Trophoblast cell (in vitro differentiated cells and primary cell): Measurements from ENCODE around the gene OSBPL9.

Experiments used
- DNase-seq, 2 donors: peaks; one replicate each; pipeline ENCODE4 v3.0.0-alpha.2; 2016
- H2AFZ ChIP-seq: 2 replicates; pipeline ENCODE4 v1.6.1; 2013; ENCODE audit warnings: low read length, moderate library complexity, mild to moderate bottlenecking; ENCODE audit not compliant: insufficient read depth, poor library complexity
- H2AK5ac ChIP-seq: 2 replicates; pipeline ENCODE4 v1.6.1; 2013; ENCODE audit warnings: mild to moderate bottlenecking, low read length
- H2BK120ac ChIP-seq: 2 replicates; pipeline ENCODE4 v1.6.1; 2013; ENCODE audit warnings: low read length, mild to moderate bottlenecking, moderate library complexity; ENCODE audit not compliant: insufficient read depth, poor library complexity
- H2BK12ac ChIP-seq: 2 replicates; pipeline ENCODE4 v1.6.1; 2013; ENCODE audit warnings: mild to moderate bottlenecking, low read length, moderate library complexity
- H2BK5ac ChIP-seq: 2 replicates; pipeline ENCODE4 v1.6.1; 2013; ENCODE audit warnings: low read length, low read depth, moderate library complexity, mild to moderate bottlenecking; ENCODE audit not compliant: poor library complexity
- H3K14ac ChIP-seq: 2 replicates; pipeline ENCODE4 v1.6.1; 2013; ENCODE audit warnings: mild to moderate bottlenecking, low read length
- H3K18ac ChIP-seq: 2 replicates; pipeline ENCODE4 v1.6.1; 2013; ENCODE audit warnings: mild to moderate bottlenecking, low read length
- H3K23ac ChIP-seq: 2 replicates; pipeline ENCODE4 v1.6.1; 2013; ENCODE audit warnings: low read length
- H3K27ac ChIP-seq: 2 replicates; pipeline ENCODE4 v1.5.1; 2013; ENCODE audit warnings: low read depth, mild to moderate bottlenecking, inconsistent platforms, low read length, moderate library complexity
- H3K27me3 ChIP-seq: 2 replicates; pipeline ENCODE4 v1.6.1; 2013; ENCODE audit warnings: inconsistent platforms, mild to moderate bottlenecking, low read length, moderate library complexity; ENCODE audit not compliant: insufficient read depth
- H3K36me3 ChIP-seq, 2 experiments: 1 replicate in 1 of 2; 2 replicates in 1 of 2; pipeline ENCODE4 v1.6.1; 2013; ENCODE audit warnings: low read length in 2 of 2, mild to moderate bottlenecking in 2 of 2, moderate library complexity in 1 of 2; ENCODE audit not compliant: insufficient read depth in 2 of 2, control insufficient read depth in 1 of 2
- H3K4ac ChIP-seq: 2 replicates; pipeline ENCODE4 v1.6.1; 2013; ENCODE audit warnings: low read depth, mild to moderate bottlenecking, low read length, moderate library complexity
- H3K4me1 ChIP-seq, 2 experiments: 1 replicate in 1 of 2; 2 replicates in 1 of 2; pipeline ENCODE4 v1.6.1; 2013; ENCODE audit warnings: low read length in 2 of 2, mild to moderate bottlenecking in 2 of 2, moderate library complexity in 1 of 2; ENCODE audit not compliant: insufficient read depth in 2 of 2, control insufficient read depth in 1 of 2
- H3K4me2 ChIP-seq: 2 replicates; pipeline ENCODE4 v1.6.1; 2013; ENCODE audit warnings: inconsistent platforms, mild to moderate bottlenecking, low read length, moderate library complexity
- H3K4me3 ChIP-seq: 2 replicates; pipeline ENCODE4 v1.5.1; 2013; ENCODE audit warnings: mild to moderate bottlenecking, low read depth, low read length, inconsistent platforms
- H3K79me1 ChIP-seq: one replicate; pipeline ENCODE4 v1.6.1; 2013; ENCODE audit warnings: low read length
- H3K79me2 ChIP-seq: 2 replicates; pipeline ENCODE4 v1.6.1; 2013; ENCODE audit warnings: low read length, mild to moderate bottlenecking; ENCODE audit not compliant: control insufficient read depth, insufficient read depth, poor library complexity
- H3K9ac ChIP-seq: 2 replicates; pipeline ENCODE4 v1.6.1; 2013; ENCODE audit warnings: mild to moderate bottlenecking, low read length
- H3K9me3 ChIP-seq: 2 replicates; pipeline ENCODE4 v1.6.1; 2013; ENCODE audit warnings: low read depth, mild to moderate bottlenecking, control low read depth, inconsistent platforms, low read length; ENCODE audit not compliant: insufficient read depth
- H4K12ac ChIP-seq: 2 replicates; pipeline ENCODE4 v1.6.1; 2013; ENCODE audit warnings: low read depth, mild to moderate bottlenecking, low read length, moderate library complexity
- H4K8ac ChIP-seq: 2 replicates; pipeline ENCODE4 v1.6.1; 2013; ENCODE audit warnings: low read depth, mild to moderate bottlenecking, low read length, moderate library complexity
- H4K91ac ChIP-seq: one replicate; pipeline ENCODE4 v1.6.1; 2013; ENCODE audit warnings: low read depth, mild to moderate bottlenecking, low read length, moderate library complexity
- WGBS: extraction: QIAGEN DNeasy Blood & Tissue Kit; methylation state at CpG from one replicate; pipeline ENCODE4 v1.1.7; 2013; ENCODE audit warnings: missing lambda C conversion rate; ENCODE audit not compliant: insufficient read length, insufficient coverage; ENCODE audit errors: extremely low coverage; 5-methylcytosine and 5-hydroxymethylcytosine counted together

The OSBPL9 gene

DNA sequence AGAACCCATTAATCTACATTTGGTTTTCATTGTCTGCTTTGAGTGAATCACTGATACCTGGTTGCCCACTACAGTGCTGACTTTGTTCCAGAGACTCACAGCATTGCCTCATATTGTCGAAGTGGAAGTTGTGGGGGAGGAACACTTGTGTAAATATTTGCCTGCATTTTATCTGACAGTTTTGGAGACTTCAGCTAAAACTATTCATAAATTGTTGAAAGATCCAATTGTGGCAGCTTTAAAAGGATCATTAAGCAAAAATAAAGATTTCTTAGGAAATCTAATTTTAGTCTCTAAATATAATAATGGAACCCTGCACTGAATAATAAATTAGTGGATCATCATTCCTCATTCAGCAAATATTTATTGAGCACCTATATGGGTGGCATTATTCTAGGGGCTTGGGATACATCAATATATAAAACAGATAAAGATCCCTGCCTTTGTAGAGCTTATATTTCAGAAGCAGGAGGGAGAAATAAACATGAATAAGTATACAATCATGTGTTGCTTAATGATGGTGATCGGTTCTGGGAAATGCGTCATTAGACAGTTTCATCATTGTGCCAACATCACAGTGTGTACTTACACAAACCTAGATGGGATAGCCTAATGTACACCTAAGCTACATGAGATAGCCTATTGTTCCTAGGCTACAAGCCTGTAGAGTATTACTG, 73.5 kb downstream of the OSBPL9 start:
- H3K18ac ChIP-seq, result no peak overlapping the region
- no peak overlapping the region for H2BK12ac ChIP-seq
- peak overlapping the region; percentile 54 for H4K8ac ChIP-seq
- peak overlapping the region; percentile 90 for H2BK120ac ChIP-seq
- H2BK5ac ChIP-seq, result peak overlapping the region; percentile 79
- H3K36me3 ChIP-seq, result no peaks in the 10 kb centered on the region
- no peak overlapping the region for H3K4me3 ChIP-seq
- H3K79me1 ChIP-seq, result peaks cover 14% of the 10 kb centered on the region
- H4K12ac ChIP-seq, result peak overlapping the region; percentile 64
- no peak overlapping the region for H3K4me2 ChIP-seq
- H2AK5ac ChIP-seq, result no peak overlapping the region
- DNase-seq, result peak; percentile 50 to 79
- H3K14ac ChIP-seq, result no peak overlapping the region
- H3K9ac ChIP-seq, result no peak overlapping the region
- H4K91ac ChIP-seq, result peak overlapping the region; percentile 37
- H3K4me1 ChIP-seq, result peaks cover 5 to 19% of the 10 kb centered on the region in 2 experiments
- no peaks in the 10 kb centered on the region for H3K27me3 ChIP-seq
- H3K79me2 ChIP-seq, result peaks cover 7% of the 10 kb centered on the region
- peak overlapping the region; percentile 87 for H3K4ac ChIP-seq
- no peak overlapping the region for H2AFZ ChIP-seq
- peak overlapping the region; percentile 94 for H3K27ac ChIP-seq
- WGBS, result no CpG with 5 or more reads among the region's 3 CpGs
- H3K23ac ChIP-seq, result no peak overlapping the region
- H3K9me3 ChIP-seq, result no peaks in the 10 kb centered on the region

DNA sequence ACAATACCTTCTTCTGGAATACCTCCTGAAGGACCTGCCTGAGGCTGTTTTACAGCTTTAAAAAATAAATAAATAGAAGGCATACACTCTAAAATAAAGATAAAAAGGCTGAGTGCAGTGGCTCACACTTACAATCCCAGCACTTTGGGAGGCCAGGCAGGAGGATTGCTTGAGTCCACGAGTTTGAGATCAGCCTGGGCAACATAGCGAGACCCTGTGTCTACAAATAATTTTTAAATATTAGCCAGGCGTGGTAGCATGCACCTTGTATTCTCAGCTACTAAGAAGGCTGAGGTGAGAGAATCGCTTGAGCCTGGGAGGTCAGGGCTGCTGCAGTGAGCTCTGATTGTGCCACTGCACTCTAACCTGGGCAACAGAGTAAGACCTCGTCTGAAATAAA, 75.0 kb downstream of the OSBPL9 start:
- H3K27ac ChIP-seq, result peak overlapping the region; percentile 67
- no peak overlapping the region for H3K9ac ChIP-seq
- no peak overlapping the region for H2AFZ ChIP-seq
- no CpG with 5 or more reads among the region's 5 CpGs for WGBS
- peak overlapping the region; percentile 85 for H3K14ac ChIP-seq
- H4K91ac ChIP-seq, result peak overlapping the region; percentile 80
- peaks cover 10% of the 10 kb centered on the region for H3K79me2 ChIP-seq
- peak overlapping the region; percentile 79 for H2AK5ac ChIP-seq
- H4K8ac ChIP-seq, result peak overlapping the region; percentile 49
- peak overlapping the region; percentile 88 for H2BK120ac ChIP-seq
- no peak overlapping the region for H3K23ac ChIP-seq
- no peaks in the 10 kb centered on the region for H3K27me3 ChIP-seq
- no peak overlapping the region for H3K4me2 ChIP-seq
- no peak overlapping the region for H4K12ac ChIP-seq
- H2BK5ac ChIP-seq, result peak overlapping the region; percentile 52
- no peak for DNase-seq
- H2BK12ac ChIP-seq, result peak overlapping the region; percentile 92
- no peaks in the 10 kb centered on the region for H3K9me3 ChIP-seq
- H3K79me1 ChIP-seq, result peaks cover 22% of the 10 kb centered on the region
- H3K36me3 ChIP-seq, result no peaks in the 10 kb centered on the region
- H3K4ac ChIP-seq, result peak overlapping the region; percentile 21
- H3K4me3 ChIP-seq, result no peak overlapping the region
- peaks cover 5 to 20% of the 10 kb centered on the region in 2 experiments for H3K4me1 ChIP-seq
- no peak overlapping the region for H3K18ac ChIP-seq

DNA sequence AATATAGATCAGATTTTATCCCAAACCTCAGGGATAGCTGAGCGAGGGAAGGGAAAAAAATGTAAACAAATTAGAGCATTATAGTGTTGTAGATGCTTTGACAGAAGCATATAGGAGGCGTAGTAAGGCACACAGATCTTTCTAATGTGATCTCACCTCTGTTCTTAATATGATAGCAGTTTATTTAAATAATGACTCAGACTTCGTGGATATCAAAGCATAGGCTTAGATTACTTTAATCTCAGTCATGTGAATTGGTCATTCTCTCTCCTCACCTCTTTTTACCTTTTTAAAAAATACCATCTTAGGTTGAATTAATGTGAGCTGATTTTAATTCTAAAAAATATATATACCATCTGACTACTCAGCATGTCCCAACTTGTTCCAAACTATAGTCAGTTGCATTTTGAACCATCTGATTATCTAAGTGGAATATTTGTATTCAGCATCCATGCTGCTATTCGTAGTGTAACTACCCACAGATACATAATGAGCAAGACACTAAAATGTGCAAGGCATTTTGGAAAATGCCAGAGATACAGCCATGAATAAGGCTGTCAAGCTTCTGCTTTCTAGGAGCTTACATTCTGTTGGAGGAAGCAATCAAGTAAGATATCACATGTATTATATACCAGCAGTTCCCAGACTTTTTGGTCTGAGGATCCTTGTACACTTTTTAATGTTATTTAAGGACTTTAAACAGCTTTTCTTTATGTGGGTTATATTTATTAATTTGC, 76.7 kb downstream of the OSBPL9 start:
- DNase-seq, result peak; percentile 12 to 75
- Histone ChIP-seq H3K36me3 (no peaks in the 10 kb centered on the region), H3K4ac (peak overlapping the region; percentile 55), H3K18ac (no peak overlapping the region), H3K4me3 (no peak overlapping the region), H2AFZ (no peak overlapping the region), H2BK120ac (no peak overlapping the region), H3K27ac (no peak overlapping the region), H3K4me2 (no peak overlapping the region), H2AK5ac (no peak overlapping the region), H4K12ac (no peak overlapping the region), H3K14ac (no peak overlapping the region), H3K9ac (no peak overlapping the region), H4K91ac (no peak overlapping the region), H3K9me3 (no peaks in the 10 kb centered on the region), H3K79me1 (peaks cover 16% of the 10 kb centered on the region), H4K8ac (no peak overlapping the region), H3K4me1 (peaks cover 5 to 18% of the 10 kb centered on the region in 2 experiments), H2BK12ac (no peak overlapping the region), H3K79me2 (peaks cover 10% of the 10 kb centered on the region), H3K23ac (no peak overlapping the region), H2BK5ac (no peak overlapping the region), H3K27me3 (no peaks in the 10 kb centered on the region)
- WGBS, result no CpG with 5 or more reads among the region's 4 CpGs

DNA sequence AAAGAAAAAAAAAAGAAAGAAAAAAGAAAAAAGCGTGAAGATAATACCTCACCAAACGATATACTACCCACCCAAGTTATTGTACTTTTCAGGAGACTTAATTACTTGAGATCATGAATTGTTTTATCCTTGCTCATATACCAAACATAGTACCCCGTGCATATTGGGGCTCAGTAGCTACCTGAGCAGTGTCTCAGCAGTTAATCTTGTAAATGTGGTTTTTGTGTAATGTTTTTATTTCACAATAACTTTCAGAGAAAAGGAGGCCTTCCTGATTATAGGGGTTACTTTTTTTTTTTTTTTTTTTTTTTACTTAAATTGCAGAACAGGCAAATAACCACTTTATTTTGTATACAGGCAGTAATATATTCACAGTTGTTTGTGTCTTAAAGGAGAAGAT, 80.3 kb downstream of the OSBPL9 start:
- Histone ChIP-seq H3K79me1 (peaks cover 12% of the 10 kb centered on the region), H3K4ac (peak overlapping the region; percentile 99), H3K4me2 (no peak overlapping the region), H3K9me3 (no peaks in the 10 kb centered on the region), H3K4me3 (no peak overlapping the region), H2BK12ac (no peak overlapping the region), H3K4me1 (peaks cover 3 to 14% of the 10 kb centered on the region in 2 experiments), H2BK5ac (no peak overlapping the region), H3K9ac (no peak overlapping the region), H3K36me3 (no peaks in the 10 kb centered on the region), H3K18ac (no peak overlapping the region), H3K79me2 (peaks cover 7% of the 10 kb centered on the region), H3K23ac (no peak overlapping the region), H2AFZ (no peak overlapping the region), H2BK120ac (no peak overlapping the region), H3K27ac (no peak overlapping the region), H4K8ac (no peak overlapping the region), H4K91ac (no peak overlapping the region), H2AK5ac (no peak overlapping the region), H3K14ac (no peak overlapping the region), H3K27me3 (no peaks in the 10 kb centered on the region), H4K12ac (no peak overlapping the region)
- WGBS, result no CpG with 5 or more reads among the region's 3 CpGs
- DNase-seq, result no peak
